Tibial artery (tissue), 4 donors: ENCODE results near the gene IGFLR1.

Experiments used
- DNase-seq, 2 donors: peaks; one replicate each; pipeline ENCODE4 v3.0.0-alpha.2; 2019
- H3K27ac ChIP-seq, 2 donors: fragments of 200-600 bp; sonication (generic) in 1 of 2; 1 replicate in 1 of 2; 2 replicates in 1 of 2; pipeline ENCODE4 v1.5.1; 2018 to 2019; ENCODE audit warnings: mild to moderate bottlenecking in 1 of 2
- H3K27me3 ChIP-seq, 2 donors: fragments of 200-600 bp; sonication (generic) in 1 of 2; one replicate each; pipeline versions ENCODE4 v1.5.1 to v1.6.0; 2016 to 2019
- H3K36me3 ChIP-seq, 3 donors: fragments of 200-600 bp; sonication (generic) in 2 of 3; one replicate each; pipeline ENCODE4 v1.5.1; 2016 to 2019; ENCODE audit warnings: mild to moderate bottlenecking in 2 of 3
- H3K4me1 ChIP-seq, 4 donors: fragments of 200-600 bp; sonication (generic) in 2 of 4; 1 replicate in 3 of 4; 2 replicates in 1 of 4; pipeline ENCODE4 v1.5.1; 2016 to 2019
- H3K4me3 ChIP-seq, 2 donors: fragments of 200-600 bp; sonication (generic) in 1 of 2; 1 replicate in 1 of 2; 2 replicates in 1 of 2; pipeline ENCODE4 v1.5.1; 2018 to 2019; ENCODE audit warnings: mild to moderate bottlenecking in 2 of 2
- H3K9me3 ChIP-seq, 3 donors: fragments of 200-600 bp; sonication (generic) in 1 of 3; one replicate each; pipeline ENCODE4 v1.5.1; 2016 to 2019
- CTCF ChIP-seq, 2 experiments: fragments of 200-600 bp in 1 of 2; fragments of 450-650 bp in 1 of 2; IDR thresholded peaks; one replicate each; pipeline ENCODE4 v1.5.1; 2017 to 2019; ENCODE audit warnings: antibody characterized with exemption in 2 of 2, mild to moderate bottlenecking in 1 of 2, moderate library complexity in 1 of 2
- intact Hi-C: fragments of 100-400 bp; cut with DNase I; formaldehyde crosslinking; loops from one replicate; pipeline ENCODE4 v1.15.0; 2023; ENCODE audit warnings: low total_unique reads

The IGFLR1 gene

GRCh38 chr19:35712567-35713505 lies 29.4 kb downstream of the IGFLR1 start:
- peaks cover 0 to 16% (median 9%) of the 10 kb centered on the region in 4 donors for H3K4me1 ChIP-seq
- no peaks in the 10 kb centered on the region for H3K27me3 ChIP-seq
- no peaks in the 10 kb centered on the region for H3K36me3 ChIP-seq
- no peaks in the 10 kb centered on the region for H3K9me3 ChIP-seq
- no peak for TF ChIP-seq CTCF (IDR thresholded peaks at IDR 0.05)
- no peak overlapping the region for H3K4me3 ChIP-seq
- no peak for DNase-seq
- intact Hi-C loops, result loop anchor here (10.0 kb wide), 1 partner anchor 588 kb away; no protein-coding TSS in a partner anchor
- no peak overlapping the region for H3K27ac ChIP-seq

GRCh38 chr19:35710784-35711723 lies 31.2 kb downstream of the IGFLR1 start:
- no peak for TF ChIP-seq CTCF (IDR thresholded peaks at IDR 0.05)
- Histone ChIP-seq H3K27me3 (no peaks in the 10 kb centered on the region), H3K9me3 (no peaks in the 10 kb centered on the region), H3K27ac (no peak overlapping the region), H3K36me3 (no peaks in the 10 kb centered on the region), H3K4me1 (peaks cover 0 to 10% (median 7%) of the 10 kb centered on the region in 4 donors), H3K4me3 (no peak overlapping the region)
- intact Hi-C loops, result loop anchor here (10.0 kb wide), 1 partner anchor 586 kb away; no protein-coding TSS in a partner anchor
- DNase-seq, result no peak

- intact Hi-C loops, result no loop called here
- Histone ChIP-seq H3K4me3 (no peak overlapping the region), H3K27ac (no peak overlapping the region), H3K36me3 (no peaks in the 10 kb centered on the region), H3K27me3 (peaks cover 0 to 8% of the 10 kb centered on the region in 2 donors), H3K9me3 (no peaks in the 10 kb centered on the region), H3K4me1 (peaks cover 0 to under 1% (median 0%) of the 10 kb centered on the region in 4 donors)
- no peak for DNase-seq
- TF ChIP-seq CTCF (IDR thresholded peaks at IDR 0.05), result no peak
Measured at GRCh38 chr19:35708391-35708790, 33.9 kb downstream of the IGFLR1 start.

- H3K9me3 ChIP-seq, result no peaks in the 10 kb centered on the region
- peaks cover 0 to 15% (median 11%) of the 10 kb centered on the region in 4 donors for H3K4me1 ChIP-seq
- intact Hi-C loops, result no loop called here
- H3K27ac ChIP-seq, result no peak within 1 kb of the TSS
- peaks cover 0 to 8% of the 10 kb centered on the region in 2 donors for H3K27me3 ChIP-seq
- no peaks in the 10 kb centered on the region for H3K36me3 ChIP-seq
- no peak for TF ChIP-seq CTCF (IDR thresholded peaks at IDR 0.05)
- DNase-seq, result no peak
- H3K4me3 ChIP-seq, result no peak within 1 kb of the TSS
Measured at GRCh38 chr19:35704218-35704617, 38.0 kb downstream of the IGFLR1 start, which contains the start of gene ZBTB32. Gene ZBTB32, plus strand, starts transcription at chr19:35704558. Its CDS starts 10,069 bp downstream, at chr19:35714627.

- no peak for DNase-seq
- no peaks in the 10 kb centered on the region for H3K36me3 ChIP-seq
- intact Hi-C loops, result no loop called here
- peaks cover 0 to 15% (median 11%) of the 10 kb centered on the region in 4 donors for H3K4me1 ChIP-seq
- H3K27me3 ChIP-seq, result peaks cover 0 to 12% of the 10 kb centered on the region in 2 donors
- TF ChIP-seq CTCF (IDR thresholded peaks at IDR 0.05), result no peak
- no peak overlapping the region for H3K27ac ChIP-seq
- no peaks in the 10 kb centered on the region for H3K9me3 ChIP-seq
- H3K4me3 ChIP-seq, result no peak overlapping the region
Measured at GRCh38 chr19:35703343-35703742, 38.9 kb downstream of the IGFLR1 start.
